ENCODE results near the gene KHK. TPM values are rescaled to one million over a fixed set of nuclear protein-coding genes. Genes with fewer than 3 reads are reported as not detected.
"Not testable (repeated sequence)": the region's sequence is repeated elsewhere in the genome, so short reads cannot be mapped to it uniquely, and the experiment has no call there.

Gene KHK
- total RNA-seq, 1 experiment from 2014 or later: 0.63 TPM

DNA sequence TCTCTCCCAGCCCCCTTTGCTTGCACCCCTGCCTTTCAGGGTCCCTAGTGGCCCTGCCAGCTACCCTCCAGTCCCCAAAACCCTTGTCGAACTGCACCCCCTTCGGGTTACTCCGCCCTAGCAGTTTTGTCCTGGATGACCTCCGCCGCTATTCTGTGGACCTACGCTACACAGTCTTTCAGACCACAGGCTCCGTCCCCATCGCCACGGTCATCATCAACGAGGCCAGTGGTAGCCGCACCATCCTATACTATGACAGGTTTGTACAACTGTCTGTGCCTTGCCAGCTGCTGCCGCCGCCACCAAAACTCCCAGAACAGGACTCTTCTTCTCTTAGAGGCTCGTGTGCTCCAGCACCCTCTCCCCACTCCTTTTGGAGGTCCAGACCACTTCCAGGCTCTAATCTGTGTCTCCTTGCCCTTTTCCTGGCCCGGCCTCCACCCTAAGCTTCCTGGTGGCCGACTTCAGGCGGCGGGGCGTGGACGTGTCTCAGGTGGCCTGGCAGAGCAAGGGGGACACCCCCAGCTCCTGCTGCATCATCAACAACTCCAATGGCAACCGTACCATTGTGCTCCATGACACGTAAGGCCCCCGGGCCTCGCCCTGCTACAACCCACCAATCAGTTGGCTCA lies 7.9 kb downstream of the KHK start:
- DNase-seq: no peak
- no peaks in the 10 kb centered on the region for H3K9me3 ChIP-seq (replicated peaks)
- H3K27me3 ChIP-seq: peaks cover 14% of the 10 kb centered on the region; the same call in 1 of the 2 replicates
- H3K36me3 ChIP-seq: no peaks in the 10 kb centered on the region
- no peak overlapping the region for H3K27ac ChIP-seq
- H3K4me1 ChIP-seq: no peaks in the 10 kb centered on the region
- H3K4me3 ChIP-seq: no peak overlapping the region

DNA sequence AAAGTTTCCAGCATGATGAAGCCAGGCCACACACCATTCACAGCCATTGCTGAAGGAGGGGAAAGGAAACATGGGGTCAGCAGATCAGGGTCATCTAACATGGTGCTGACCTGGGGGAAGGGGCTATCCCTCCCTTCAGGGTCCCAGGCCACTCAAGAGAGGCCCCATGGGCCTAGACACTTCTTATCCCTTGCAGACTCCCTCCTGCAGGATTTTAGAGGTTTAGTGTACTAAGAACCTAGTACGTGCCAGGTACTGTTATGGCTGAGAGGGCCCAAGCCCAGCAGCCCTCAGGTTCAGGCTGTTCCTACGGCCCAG lies 8.8 kb downstream of the KHK start:
- Histone ChIP-seq H3K27me3 (peaks cover 11% of the 10 kb centered on the region; the same call in 1 of the 2 replicates), H3K4me3 (no peak overlapping the region), H3K4me1 (no peaks in the 10 kb centered on the region), H3K9me3 (replicated peaks) (no peaks in the 10 kb centered on the region), H3K36me3 (no peaks in the 10 kb centered on the region), H3K27ac (no peak overlapping the region)
- DNase-seq: no peak

DNA sequence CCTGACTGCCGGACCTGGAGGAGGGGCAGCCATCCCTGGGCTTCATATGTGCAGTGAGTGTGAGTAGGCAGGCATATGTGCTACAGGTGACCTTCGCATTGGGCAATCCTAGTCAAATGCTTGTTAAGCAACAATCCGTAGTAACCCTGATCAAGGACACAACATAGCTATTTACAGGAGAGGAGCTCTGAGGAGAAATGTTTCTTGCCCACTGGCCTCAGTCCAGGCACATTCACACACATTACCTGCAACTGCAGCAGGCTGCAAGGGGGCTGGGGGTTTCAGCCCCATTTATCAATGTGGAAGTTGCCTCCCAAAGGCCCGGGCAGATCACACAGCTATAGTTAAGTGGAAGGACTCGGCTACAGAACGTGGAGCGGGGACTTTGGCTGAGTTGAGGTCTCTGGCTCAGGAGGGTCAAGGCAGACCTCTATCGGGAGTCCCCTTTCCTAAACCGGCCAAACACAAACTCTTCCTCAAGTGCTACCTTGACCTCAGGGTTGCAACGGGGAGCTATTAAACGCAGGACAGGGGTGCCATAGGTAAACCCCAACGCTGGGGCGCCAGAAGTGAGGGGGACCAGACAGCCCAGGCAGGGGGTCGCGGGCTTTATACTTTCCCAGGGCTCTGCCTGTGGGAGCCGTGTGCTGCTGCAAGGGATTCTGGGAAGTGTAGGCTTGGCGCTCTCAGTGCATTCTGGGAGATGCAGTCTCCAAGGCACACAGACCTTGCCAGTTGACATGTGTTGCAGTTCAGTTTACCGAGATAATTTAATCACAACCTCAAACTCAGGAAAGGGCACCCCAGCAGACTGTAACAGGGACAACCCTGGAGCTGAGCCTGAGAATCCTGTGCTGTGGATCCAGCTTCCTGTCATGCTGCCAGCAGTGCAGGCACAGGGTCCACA lies 9.4 kb downstream of the KHK start:
- peak overlapping the region; percentile 59 for H3K4me3 ChIP-seq
- H3K9me3 ChIP-seq (replicated peaks): no peaks in the 10 kb centered on the region
- no peak overlapping the region for H3K27ac ChIP-seq
- no peaks in the 10 kb centered on the region for H3K4me1 ChIP-seq
- no peaks in the 10 kb centered on the region for H3K36me3 ChIP-seq
- DNase-seq: peak; percentile 70 to 85
- peaks cover 11% of the 10 kb centered on the region; the same call in 1 of the 2 replicates for H3K27me3 ChIP-seq

DNA sequence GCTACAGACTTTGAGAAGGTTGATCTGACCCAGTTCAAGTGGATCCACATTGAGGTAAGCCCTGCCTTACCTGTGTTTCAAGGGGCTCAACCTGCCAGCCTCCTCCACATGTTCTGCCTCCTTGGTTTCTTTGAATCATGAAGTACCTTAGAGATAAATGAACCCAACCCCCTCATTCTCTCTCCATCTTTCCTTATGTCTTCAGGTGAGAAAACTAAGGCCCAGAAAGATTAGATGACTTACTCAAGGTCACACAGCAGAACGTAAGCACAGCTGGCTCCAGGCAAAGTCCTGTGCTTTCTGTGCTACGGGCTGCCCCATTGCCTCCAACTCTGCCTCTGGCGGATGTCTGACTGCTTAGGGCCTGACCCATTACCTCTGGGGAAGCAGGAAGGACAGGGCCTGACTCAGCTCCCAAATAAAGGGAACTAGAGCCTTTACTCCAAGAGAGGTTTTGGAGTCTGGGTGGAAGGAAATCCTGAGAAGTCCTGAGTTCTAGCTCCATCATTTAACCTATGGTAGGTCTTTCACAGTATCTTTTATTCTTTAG lies 10.3 kb downstream of the KHK start:
- Histone ChIP-seq H3K4me3 (no peak overlapping the region), H3K36me3 (no peaks in the 10 kb centered on the region), H3K27me3 (peaks cover 11% of the 10 kb centered on the region; the same call in 1 of the 2 replicates), H3K9me3 (replicated peaks) (no peaks in the 10 kb centered on the region), H3K27ac (no peak overlapping the region), H3K4me1 (no peaks in the 10 kb centered on the region)
- no peak for DNase-seq

DNA sequence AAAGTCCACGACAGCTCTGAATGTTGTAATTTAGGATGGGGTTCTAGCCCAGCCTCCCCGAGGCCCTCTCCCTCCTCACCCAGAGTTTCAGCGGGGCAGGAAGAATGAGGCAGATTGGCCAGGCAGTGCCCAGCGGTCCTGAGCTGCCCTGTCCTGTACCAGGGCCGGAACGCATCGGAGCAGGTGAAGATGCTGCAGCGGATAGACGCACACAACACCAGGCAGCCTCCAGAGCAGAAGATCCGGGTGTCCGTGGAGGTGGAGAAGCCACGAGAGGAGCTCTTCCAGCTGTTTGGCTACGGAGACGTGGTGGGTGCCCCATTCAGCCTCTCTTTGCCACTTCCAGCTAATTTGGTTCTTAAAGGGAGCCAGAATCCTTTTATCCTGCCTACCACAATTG lies 10.8 kb downstream of the KHK start:
- Histone ChIP-seq H3K4me3 (no peak overlapping the region), H3K27me3 (peaks cover 16% of the 10 kb centered on the region), H3K36me3 (no peaks in the 10 kb centered on the region), H3K9me3 (replicated peaks) (no peaks in the 10 kb centered on the region), H3K27ac (no peak overlapping the region), H3K4me1 (no peaks in the 10 kb centered on the region)
- DNase-seq: no peak

DNA sequence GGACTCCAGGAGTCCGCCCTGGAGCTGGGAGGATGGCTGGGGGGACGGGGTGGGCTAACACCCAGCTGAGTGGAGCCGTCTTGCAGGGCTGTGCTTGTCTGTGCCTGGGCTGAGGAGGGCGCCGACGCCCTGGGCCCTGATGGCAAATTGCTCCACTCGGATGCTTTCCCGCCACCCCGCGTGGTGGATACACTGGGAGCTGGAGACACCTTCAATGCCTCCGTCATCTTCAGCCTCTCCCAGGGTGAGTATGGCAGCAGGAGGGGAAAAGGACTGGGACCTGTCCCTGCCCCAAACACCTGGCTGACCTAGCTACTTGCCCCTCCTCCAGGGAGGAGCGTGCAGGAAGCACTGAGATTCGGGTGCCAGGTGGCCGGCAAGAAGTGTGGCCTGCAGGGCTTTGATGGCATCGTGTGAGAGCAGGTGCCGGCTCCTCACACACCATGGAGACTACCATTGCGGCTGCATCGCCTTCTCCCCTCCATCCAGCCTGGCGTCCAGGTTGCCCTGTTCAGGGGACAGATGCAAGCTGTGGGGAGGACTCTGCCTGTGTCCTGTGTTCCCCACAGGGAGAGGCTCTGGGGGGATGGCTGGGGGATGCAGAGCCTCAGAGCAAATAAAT lies 12.9 kb downstream of the KHK start:
- peaks cover 19% of the 10 kb centered on the region for H3K27me3 ChIP-seq
- H3K4me3 ChIP-seq: no peak overlapping the region
- no peak for DNase-seq
- no peak overlapping the region for H3K27ac ChIP-seq
- no peaks in the 10 kb centered on the region for H3K36me3 ChIP-seq
- H3K4me1 ChIP-seq: no peaks in the 10 kb centered on the region
- H3K9me3 ChIP-seq (replicated peaks): no peaks in the 10 kb centered on the region

DNA sequence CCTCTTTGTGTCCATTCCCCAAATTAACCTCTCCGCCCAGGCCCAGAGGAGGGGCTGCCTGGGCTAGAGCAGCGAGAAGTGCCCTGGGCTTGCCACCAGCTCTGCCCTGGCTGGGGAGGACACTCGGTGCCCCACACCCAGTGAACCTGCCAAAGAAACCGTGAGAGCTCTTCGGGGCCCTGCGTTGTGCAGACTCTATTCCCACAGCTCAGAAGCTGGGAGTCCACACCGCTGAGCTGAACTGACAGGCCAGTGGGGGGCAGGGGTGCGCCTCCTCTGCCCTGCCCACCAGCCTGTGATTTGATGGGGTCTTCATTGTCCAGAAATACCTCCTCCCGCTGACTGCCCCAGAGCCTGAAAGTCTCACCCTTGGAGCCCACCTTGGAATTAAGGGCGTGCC lies 13.5 kb downstream of the KHK start:
- no peak overlapping the region for H3K4me3 ChIP-seq
- DNase-seq: no peak
- peaks cover 25% of the 10 kb centered on the region for H3K27me3 ChIP-seq

DNA sequence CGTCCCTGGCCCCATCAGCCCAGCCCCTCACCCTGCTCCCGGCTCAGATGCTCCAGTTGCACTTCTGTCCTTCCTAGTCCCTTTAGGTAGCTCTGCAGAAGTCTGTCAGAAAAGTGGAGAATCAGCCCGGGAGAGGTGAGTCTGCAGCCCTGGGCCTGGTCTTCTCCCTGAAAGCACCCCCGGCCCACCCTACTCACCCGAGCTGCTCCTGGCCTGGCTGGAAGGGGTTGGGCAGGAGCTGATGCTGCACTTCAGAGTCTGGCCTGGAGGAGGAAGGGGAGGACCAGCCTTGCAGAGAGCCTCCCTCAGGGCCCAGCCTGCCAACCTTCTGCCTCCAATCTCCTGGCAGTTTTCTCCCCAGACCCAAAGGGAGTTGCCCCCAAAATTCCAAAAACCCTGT lies 15.8 kb downstream of the KHK start:
- H3K9me3 ChIP-seq (replicated peaks): no peaks in the 10 kb centered on the region
- H3K4me1 ChIP-seq: no peaks in the 10 kb centered on the region
- H3K36me3 ChIP-seq: no peaks in the 10 kb centered on the region
- peaks cover 44% of the 10 kb centered on the region for H3K27me3 ChIP-seq
- H3K27ac ChIP-seq: no peak overlapping the region
- no peak for DNase-seq
- no peak overlapping the region for H3K4me3 ChIP-seq

More for the DNA sequence above, 13.5 kb downstream of the KHK start:
- no peaks in the 10 kb centered on the region for H3K36me3 ChIP-seq
- H3K9me3 ChIP-seq (replicated peaks): no peaks in the 10 kb centered on the region
- H3K4me1 ChIP-seq: no peaks in the 10 kb centered on the region
- no peak overlapping the region for H3K27ac ChIP-seq

DNA sequence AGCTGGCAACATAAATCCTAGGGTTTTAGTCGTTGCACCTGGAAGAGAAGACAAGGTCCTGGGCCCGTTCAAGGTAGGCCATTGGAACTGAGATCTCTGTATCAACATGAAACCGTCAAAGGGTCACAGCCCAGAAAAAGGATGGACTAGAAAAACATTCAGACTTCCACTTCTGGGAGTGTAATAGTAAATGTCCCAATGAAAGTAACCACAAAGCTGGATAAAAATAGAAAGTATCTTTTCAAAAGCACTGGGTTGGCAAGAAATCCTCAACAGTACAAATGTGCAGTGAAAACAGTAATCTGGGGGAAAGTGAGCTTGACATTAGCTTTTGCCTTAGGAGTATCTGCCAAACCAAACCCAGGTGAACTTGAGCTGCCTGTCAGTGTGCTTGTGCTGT lies 19.4 kb downstream of the KHK start:
- H3K36me3 ChIP-seq: no peaks in the 10 kb centered on the region
- H3K4me3 ChIP-seq: no peak overlapping the region
- peaks cover 44% of the 10 kb centered on the region for H3K27me3 ChIP-seq
- H3K27ac ChIP-seq: no peak overlapping the region
- H3K9me3 ChIP-seq (replicated peaks): no peaks in the 10 kb centered on the region
- no peaks in the 10 kb centered on the region for H3K4me1 ChIP-seq
- DNase-seq: no peak

DNA sequence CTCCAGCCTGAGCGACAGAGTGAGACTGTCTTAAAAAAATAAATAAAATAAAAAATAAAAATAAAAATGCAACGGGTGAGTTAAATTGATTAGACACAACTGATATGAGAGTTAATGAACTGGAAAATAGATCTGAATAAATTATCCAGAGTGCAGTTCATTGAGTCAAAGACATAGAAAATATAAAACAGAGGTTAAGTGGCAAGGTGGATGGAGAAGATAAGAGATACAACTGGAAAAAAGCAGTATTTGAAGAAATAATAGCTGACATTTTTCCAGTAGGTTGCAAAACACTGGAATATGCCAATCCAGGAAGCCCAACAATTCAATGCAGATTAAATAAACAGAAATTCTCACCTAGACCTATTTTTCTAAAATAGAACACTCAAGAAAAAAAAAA lies 21.6 kb downstream of the KHK start:
- peaks cover 36% of the 10 kb centered on the region for H3K27me3 ChIP-seq
- no peak overlapping the region for H3K4me3 ChIP-seq
- no peaks in the 10 kb centered on the region for H3K9me3 ChIP-seq (replicated peaks)

DNA sequence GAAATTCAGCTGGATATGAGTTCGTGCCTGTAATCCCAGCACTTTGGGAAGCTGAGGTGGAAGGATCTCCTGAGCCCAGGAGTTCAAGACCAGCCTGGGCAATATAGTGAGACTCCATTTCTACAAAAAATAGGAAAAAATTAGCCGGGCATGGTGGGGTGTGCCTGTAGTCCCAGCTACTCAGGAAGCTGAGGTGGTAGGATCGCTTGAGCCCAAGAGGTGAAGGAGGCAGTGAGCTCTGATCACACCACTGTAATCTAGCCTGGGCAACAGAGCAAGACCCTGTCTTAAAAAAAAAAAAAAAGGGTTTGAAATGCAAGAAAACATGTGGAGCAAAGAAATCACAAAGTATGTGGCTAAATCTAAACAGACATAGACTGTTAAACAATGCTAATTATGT lies 22.5 kb downstream of the KHK start:
- Histone ChIP-seq H3K36me3 (no peaks in the 10 kb centered on the region), H3K27me3 (peaks cover 30% of the 10 kb centered on the region), H3K4me3 (no peak overlapping the region), H3K9me3 (replicated peaks) (no peaks in the 10 kb centered on the region), H3K27ac (no peak overlapping the region), H3K4me1 (no peaks in the 10 kb centered on the region)
- no peak for DNase-seq

More for the DNA sequence above, 21.6 kb downstream of the KHK start:
- DNase-seq: no peak
- H3K27ac ChIP-seq: no peak overlapping the region
- no peaks in the 10 kb centered on the region for H3K36me3 ChIP-seq
- no peaks in the 10 kb centered on the region for H3K4me1 ChIP-seq

DNA sequence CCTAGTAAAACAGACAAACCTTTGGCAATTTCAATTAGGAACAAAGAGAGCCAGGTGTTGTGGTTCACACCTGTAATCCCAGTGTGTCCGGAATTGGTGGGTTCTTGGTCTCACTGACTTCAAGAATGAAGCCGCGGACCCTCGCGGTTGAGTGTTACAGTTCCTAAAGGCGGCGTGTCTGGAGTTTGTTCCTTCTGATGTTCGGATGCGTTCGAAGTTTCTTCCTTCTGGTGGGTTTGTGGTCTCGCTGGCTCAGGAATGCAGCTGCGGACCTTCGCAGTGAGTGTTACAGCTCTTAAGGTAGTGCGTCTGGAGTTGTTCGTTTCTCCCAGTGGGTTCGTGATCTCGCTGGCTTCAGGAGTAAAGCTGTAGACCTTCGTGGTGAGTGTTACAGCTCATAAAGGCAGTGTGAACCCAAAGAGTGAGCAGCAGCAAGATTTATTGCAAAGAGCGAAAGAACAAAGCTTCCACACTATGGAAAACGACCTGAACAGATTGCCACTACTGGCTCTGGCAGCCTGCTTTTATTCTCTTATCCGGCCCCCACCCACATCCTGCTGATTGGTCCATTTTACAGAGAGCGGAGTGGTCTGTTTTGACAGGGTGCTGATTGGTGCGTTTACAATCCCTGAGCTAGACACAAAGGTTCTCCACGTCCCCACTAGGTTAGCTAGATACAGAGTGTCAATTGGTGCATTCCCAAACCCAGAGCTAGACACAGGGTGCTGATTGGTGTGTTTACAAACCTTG lies 24.2 kb downstream of the KHK start:
- H3K27ac ChIP-seq; H3K4me1 ChIP-seq; H3K9me3 ChIP-seq (replicated peaks); H3K36me3 ChIP-seq; H3K4me3 ChIP-seq; DNase-seq: not testable (repeated sequence)
- peaks cover 24% of the 10 kb centered on the region for H3K27me3 ChIP-seq

DNA sequence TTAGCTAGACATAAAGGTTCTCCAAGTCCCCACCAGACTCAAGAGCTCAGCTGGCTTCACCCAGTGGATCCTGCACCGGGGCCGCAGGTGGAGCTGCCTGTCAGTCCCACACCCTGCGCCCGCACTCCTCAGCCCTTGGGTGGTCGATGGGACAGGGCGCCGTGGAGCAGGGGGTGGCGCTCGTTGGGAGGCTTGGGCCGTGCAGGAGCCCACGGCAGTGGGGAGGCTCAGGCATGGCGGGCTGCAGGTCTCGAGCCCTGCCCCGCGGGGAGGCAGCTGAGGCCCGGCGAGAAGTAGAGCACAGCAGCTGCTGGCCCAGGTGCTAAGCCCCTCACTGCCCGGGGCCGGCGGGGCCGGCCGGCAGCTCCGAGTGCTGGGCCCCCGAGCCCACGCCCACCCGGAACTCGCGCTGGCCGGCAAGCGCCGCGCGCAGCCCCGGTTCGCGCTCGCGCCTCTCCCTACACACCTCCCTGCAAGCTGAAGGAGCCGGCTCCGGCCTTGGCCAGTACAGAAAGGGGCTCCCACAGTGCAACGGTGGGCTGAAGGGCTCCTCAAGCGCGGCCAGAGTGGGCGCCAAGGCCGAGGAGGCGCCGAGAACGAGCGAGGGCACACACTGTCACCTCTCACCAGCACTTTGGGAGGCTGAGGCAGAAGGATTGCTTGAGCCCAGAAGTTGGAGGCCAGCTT lies 25.0 kb downstream of the KHK start:
- peaks cover 18% of the 10 kb centered on the region for H3K27me3 ChIP-seq
- not testable (repeated sequence) for H3K27ac ChIP-seq; H3K36me3 ChIP-seq; H3K4me3 ChIP-seq; H3K9me3 ChIP-seq (replicated peaks); H3K4me1 ChIP-seq; DNase-seq

DNA sequence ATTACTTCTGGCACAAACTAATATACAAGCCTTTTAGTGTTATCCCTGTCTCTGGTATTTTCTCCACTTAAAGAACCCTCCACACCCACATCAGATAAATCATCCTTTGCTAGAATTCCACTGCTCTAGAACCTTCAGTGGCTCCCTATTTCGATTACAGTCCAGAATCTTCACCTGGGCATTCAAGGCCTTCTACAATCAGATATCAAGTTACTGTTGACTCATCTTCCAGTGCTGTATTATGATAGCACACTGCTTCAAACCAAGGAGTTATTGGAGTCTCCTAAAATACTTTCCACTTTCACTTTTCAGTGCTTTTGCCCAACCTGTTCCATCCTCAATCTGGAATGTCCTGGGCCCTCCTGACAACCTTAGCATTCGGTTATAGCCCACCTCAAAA lies 28.9 kb downstream of the KHK start:
- H3K9me3 ChIP-seq (replicated peaks): no peaks in the 10 kb centered on the region
- H3K36me3 ChIP-seq: no peaks in the 10 kb centered on the region
- peaks cover 23% of the 10 kb centered on the region for H3K27me3 ChIP-seq
- H3K27ac ChIP-seq: no peak overlapping the region
- H3K4me3 ChIP-seq: no peak overlapping the region
- no peak for DNase-seq
- no peaks in the 10 kb centered on the region for H3K4me1 ChIP-seq

Measured in SJCRH30 (cell line).